Vagina (tissue), 2 donors: Measurements from ENCODE around the gene ZDHHC22.

Experiments used
- POLR2A ChIP-seq, 2 donors: fragments of 450-650 bp; IDR thresholded peaks; one replicate each; pipeline ENCODE4 v1.6.1; 2017; ENCODE audit warnings: antibody characterized with exemption in 2 of 2, mild to moderate bottlenecking in 2 of 2, moderate library complexity in 2 of 2
- POLR2AphosphoS5 ChIP-seq, 2 donors: sonication (generic); formaldehyde crosslinking; IDR thresholded peaks; one replicate each; pipeline ENCODE4 v1.9.0; 2017; ENCODE audit warnings: antibody characterized with exemption in 2 of 2, mild to moderate bottlenecking in 2 of 2, low read depth in 1 of 2; ENCODE audit not compliant: insufficient read depth in 1 of 2

DNA sequence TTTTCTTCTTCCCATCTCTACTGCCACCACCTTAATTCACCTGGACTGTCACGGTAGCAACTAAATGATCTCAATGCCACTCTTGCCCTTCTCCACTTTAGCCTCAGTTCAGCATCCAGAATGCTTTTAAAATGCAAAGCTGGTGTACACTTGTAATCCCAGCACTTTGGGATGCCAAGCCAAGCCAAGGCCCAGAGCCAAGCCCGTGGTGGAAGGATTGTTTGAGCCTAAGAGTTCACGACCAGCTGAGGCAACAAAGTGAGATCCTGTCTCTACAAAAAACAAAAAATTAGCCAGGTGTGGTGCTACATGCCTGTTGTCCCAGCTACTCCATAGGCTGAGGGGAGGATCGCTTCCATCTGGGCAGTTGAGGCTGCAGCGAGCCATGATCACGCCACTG lies 37.6 kb downstream of the ZDHHC22 start:
- TF ChIP-seq POLR2AphosphoS5 (IDR thresholded peaks at IDR 0.05; ENCODE audit: insufficient read depth in 1 of 2, low read depth in 1 of 2): no peak
- TF ChIP-seq POLR2A (IDR thresholded peaks at IDR 0.05): no peak
